Activated CD8-positive, alpha-beta memory T cell treated with anti-CD3 and anti-CD28 coated beads, Interleukin-2, amount 50 U/mL, for 4 hours (primary cell): ENCODE results near the gene ATP6V1G1.

Experiments
- DNase-seq: peaks from one replicate; pipeline ENCODE4 v3.0.0-alpha.2; 2020

ATP6V1G1 gene

GRCh38 chr9:114613087-114613486 is 25.5 kb downstream of the ATP6V1G1 start:
- DNase-seq: no peak

DNA sequence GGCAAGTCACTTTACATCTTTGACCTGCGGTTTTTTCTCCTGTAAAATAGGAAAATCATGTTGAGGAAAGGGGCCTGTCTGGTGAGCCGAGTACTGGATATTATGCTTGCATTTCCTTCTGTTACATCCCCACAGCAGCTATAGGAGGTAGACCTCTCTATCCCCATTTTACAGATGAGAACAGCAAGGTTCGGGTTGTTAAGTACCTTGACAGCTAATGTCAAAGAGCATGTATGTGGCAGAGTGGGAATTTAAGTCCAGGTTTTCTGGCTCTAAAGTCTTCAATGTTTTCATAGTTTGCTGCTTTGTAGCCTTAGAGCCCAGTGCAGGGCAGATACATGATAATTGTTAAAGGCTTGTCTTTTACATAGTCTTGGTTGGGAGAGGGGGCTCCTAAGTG is 26.4 kb downstream of the ATP6V1G1 start:
- no peak for DNase-seq

- no peak for DNase-seq
Observed at GRCh38 chr9:114614373-114614772, 26.8 kb downstream of the ATP6V1G1 start.

DNA sequence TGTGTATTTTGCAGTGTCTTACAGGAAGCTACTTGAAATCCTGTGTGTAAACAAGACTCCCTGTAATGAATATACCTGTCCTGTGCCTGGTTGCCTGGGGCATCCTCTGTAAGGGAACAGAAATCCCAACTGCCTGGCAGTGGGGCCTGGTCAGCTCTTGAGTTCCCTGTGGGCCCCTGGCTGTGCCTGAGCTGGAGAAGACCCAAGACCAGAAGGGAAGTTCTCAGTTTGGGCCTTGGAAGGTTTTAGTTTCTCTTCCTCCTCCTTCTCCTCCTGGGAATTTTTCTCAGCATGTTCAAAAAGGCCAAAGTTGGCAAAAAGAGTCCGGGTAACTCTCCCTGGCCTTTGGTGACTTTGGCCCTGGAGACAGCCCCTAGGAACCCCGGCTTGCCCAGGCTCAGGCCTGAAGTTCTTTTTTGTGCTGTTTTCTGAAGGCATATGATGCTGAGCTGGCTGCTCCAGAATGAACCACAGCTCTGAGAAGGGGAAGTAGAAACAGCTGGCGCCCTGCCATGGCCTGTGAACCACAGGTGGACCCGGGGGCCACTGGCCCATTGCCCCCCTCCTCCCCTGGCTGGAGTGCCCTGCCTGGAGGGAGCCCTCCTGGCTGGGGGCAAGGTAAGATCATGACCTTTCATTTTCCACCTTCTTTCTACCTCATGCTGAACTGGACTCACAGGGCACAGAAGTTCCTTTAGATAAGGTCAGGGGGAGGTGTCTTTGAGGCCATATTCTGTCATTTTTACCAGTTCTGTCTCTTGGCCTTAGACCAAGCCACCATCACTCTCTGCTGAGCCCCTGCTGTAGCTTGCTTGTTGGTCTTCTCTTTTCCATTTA is 29.3 kb downstream of the ATP6V1G1 start:
- no peak for DNase-seq

DNA sequence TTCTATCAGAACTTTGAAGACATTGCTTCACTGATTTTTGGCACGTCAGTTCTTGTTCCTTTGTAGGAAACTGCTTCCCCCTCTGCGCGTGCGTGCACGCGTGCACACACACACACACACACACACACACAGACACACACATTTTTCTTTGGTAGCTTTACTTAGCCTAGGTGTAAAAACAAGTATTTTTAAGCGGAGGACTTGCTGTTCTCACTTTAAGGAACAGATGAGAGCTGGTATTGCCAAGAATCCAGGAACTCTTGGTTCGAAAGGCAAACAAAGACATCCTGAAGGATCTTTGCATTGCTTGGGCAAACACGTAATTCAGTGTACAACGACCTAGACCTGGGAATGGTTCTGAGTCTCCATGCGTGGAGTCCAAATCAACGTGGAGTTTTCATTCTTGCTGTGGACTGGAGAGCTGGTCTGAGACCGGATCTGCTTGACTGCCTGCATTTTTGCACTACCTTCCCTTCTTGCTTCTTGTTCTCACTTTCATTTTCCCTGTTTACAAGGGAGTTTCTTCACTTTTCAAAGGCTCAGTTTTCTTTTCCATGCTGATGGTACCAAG is 31.7 kb downstream of the ATP6V1G1 start:
- DNase-seq: no peak

DNA sequence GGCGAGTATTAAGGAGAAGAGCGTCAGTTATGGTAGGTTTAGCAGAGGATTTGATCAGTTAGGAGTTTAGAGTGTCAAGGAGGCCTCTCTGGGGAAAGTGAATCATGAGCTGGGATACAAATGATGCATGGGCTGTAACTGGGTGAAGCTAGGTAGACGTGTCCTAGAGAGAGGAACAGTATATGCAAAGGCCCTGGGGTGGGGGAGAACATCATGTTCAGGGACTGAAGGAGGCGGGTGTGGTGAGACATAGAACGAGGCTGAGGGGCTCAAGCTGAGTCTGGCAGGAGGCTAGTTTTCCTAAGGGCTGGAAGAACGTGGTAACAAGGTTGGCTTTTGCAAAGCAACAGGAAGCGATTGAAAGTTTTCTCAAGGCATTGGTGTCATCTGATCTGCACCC is 34.0 kb downstream of the ATP6V1G1 start:
- no peak for DNase-seq

DNA sequence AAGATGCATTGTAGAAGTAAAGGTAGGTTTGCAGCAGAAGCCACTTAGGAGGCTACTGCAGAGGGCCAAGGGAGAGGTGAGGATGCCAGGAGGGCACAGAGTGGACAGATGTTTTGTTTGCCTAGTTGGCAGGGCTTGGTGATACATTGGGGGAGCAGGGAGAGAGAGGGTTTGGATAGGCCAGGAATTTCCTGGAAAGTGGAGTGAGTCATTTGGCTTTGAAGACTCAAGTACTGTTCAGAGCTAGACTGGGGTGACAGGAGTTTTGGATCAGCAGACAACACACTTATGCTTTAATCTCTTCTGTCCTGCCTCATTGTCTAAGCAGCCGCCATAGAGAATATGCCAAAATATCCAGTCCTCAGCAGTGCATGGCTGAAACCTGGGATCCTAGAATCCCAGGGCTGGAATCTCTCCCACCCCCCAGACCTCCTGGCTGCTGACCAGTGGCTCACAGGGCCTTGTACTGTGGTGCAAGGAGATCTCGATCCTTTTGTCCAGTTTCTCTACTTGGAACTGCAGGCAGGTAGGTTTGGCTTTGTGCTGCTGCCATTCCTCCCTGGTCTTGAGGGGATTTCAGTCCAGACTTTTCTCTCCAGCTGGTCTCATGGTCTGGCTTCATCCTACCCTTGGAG is 34.5 kb downstream of the ATP6V1G1 start:
- DNase-seq: no peak

DNA sequence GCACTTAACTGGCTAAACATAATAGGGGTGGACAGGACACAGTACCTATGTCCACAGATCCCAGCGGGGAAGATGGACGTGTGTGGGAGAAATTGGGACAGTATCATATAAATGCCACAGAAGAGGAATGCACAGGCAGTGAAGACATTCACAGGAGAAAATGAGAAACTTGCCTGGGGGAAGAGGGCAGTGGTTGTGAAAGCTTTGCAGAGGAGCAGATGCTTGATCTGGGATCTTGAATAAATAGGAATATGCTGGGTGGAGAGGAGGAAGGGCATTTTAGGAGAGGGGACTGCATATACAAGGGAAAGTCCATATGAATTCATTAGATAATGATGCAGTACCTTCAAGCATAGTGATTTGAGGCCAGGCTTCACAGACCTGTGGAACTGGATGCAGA is 37.1 kb downstream of the ATP6V1G1 start:
- no peak for DNase-seq

GRCh38 chr9:114626415-114627020 is 38.9 kb downstream of the ATP6V1G1 start:
- no peak for DNase-seq

GRCh38 chr9:114627553-114627952 is 40.0 kb downstream of the ATP6V1G1 start:
- no peak for DNase-seq

DNA sequence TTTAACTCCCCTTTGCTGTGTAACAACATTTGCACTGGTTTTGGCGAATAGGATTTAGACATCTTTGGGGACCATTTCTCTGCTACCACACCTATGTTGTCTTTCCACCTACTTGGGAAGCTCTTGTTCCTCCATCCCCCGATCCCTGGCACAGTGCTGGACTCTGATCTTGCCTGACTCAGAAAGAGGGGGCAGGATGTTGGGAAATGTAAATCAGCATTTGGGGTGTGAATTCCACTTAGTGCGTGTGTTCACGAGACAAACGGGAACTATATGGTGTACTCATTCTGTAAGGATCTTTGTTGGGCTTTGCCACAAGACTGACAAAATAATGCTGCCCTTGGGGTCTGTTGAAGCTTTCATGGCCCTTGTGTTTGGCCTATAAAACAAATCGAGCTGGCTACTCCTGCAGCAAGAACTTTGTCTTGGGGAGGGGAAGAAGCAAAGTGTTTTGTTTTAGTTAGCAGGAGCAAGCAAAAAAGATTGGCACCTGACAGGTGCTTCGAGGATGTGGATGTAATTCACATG is 42.1 kb downstream of the ATP6V1G1 start:
- DNase-seq: no peak

- DNase-seq: no peak
Observed at GRCh38 chr9:114631166-114631565, 43.6 kb downstream of the ATP6V1G1 start.

DNA sequence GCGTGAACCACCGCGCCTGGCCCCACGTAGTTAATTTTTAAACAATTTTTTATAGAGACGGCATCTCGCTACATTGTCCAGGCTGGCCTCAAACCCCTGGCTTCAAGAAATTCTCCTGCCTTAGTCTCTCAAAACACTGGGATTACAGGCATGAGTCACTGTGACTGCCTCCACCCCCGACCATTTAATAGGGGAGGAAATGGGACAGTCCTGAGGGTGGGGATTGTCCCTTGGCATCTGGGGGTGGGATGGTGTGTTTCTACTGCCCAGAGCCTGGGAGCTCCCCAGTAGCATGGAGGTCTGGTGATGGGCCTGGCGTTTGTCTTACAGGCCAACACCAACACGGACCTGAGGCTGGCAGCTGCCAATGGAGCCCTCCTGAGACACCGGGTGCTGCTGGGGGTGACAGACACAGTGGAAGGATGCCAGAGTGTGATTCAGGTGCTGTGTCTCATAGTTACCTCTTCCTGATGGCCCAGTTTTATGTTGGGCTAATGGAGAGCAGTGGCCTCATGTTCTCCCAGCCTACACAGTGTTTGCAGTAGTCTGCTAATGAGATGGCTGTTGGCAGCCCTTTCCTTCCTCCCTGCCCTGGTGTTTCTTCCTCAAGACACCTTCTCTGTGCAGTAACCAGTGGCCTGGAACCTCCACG is 46.0 kb downstream of the ATP6V1G1 start:
- DNase-seq: no peak

DNA sequence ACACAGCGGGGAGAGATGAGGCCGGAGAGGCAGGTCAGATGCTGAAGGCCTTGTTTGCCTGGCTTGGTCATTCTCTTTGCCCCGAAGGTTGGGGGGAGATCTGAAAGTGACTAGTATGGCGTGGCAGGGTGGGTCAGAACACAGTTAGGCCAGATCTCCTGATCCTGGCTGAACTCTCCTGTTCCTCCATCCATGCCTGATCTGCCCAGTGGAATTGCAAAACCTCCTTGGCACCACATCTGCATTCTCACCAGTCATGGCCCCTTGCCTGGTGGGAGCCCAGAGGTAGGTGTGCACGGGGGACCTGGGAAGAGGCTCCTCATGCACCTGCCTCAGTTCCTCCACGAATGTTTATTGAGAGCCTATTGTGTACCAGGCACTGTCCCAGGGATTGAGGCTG is 46.8 kb downstream of the ATP6V1G1 start:
- DNase-seq: no peak

GRCh38 chr9:114638404-114638803 is 50.8 kb downstream of the ATP6V1G1 start:
- no peak for DNase-seq

DNA sequence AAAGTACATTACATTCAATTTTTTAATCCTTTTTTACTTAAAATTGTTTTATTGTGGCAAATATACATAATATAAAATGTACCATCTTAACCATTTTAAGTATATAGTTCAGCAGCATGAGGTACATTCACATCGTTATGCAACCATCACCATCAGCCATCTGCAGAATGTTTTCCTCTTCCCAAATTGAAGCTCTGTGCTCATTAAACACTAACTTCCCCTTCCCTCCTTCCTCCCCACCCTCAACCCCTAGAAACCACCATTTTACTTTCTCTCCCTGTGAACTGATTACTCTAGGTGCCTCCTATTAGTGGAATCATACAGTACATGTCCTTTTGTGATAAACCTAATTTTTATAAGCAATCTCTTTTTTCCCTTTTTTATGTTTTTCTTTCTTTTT is 54.4 kb downstream of the ATP6V1G1 start:
- no peak for DNase-seq

DNA sequence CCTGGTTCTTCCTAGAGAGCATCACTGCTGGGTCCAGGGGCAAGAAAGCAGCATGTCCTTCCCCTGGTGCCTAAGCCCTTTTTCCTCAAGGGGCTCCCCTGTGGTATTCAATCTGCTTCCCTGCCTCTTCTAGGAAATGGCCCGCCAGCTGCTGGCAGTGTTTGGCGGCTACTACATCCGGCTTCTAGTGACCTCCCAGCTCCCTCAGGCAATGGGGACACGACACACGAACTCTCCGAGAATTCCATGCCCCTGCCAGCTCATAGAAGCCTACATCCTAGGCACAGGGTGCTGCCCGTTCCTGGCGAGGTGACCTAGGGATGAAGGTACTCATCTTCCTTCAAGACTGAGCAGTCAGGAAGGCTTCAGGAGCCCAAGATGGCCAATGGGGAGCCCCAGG is 55.4 kb downstream of the ATP6V1G1 start:
- no peak for DNase-seq

GRCh38 chr9:114643896-114644295 is 56.3 kb downstream of the ATP6V1G1 start:
- DNase-seq: no peak
